ENCODE data around the gene JAML. TPM values are rescaled to one million over a fixed set of nuclear protein-coding genes. Genes with fewer than 3 reads are reported as not detected.

JAML gene
- total and polyA plus RNA-seq, 9 of the 15 experiments (the other 6 are each of a cell fraction or from before 2014, with no cell fraction given): 0.05 to 0.32 (median 0.22) TPM; not detected in 4

GRCh38 chr11:118240999-118241763, 16.4 kb upstream of the JAML start (continued):
- TF ChIP-seq HINFP (tag; conservative IDR thresholded peaks at IDR 0.05; ENCODE audit: low read depth) (no peak), ATF1 (CRISPR knock-in tag; IDR thresholded peaks at IDR 0.05) (no peak), ATF1 (tag; IDR thresholded peaks at IDR 0.05) (peak; percentile 54), EGR1 (conservative IDR thresholded peaks at IDR 0.05) (peak; percentile 83), MTA3 (IDR thresholded peaks at IDR 0.05; ENCODE audit: borderline replicate concordance) (peak; percentile 66; the same call in 1 of the 2 replicates), GABPB2 (CRISPR knock-in tag; conservative IDR thresholded peaks at IDR 0.05) (no peak), BCLAF1 (IDR thresholded peaks at IDR 0.05; ENCODE audit: borderline replicate concordance in 1 of 2, control insufficient read depth in 1 of 2, low read depth in 2 of 2, low read length in 1 of 2) (no peak), HMGXB4 (CRISPR knock-in tag; IDR thresholded peaks at IDR 0.05) (no peak), ZBTB1 (CRISPR knock-in tag; IDR thresholded peaks at IDR 0.05; ENCODE audit: borderline replicate concordance, low read depth) (no peak), ZNF282 (CRISPR knock-in tag; IDR thresholded peaks at IDR 0.05) (no peak), ZNF124 (CRISPR knock-in tag; IDR thresholded peaks at IDR 0.05) (no peak), HNRNPUL1 (IDR thresholded peaks at IDR 0.05; ENCODE audit: low read length) (no peak), ZNF121 (CRISPR knock-in tag; conservative IDR thresholded peaks at IDR 0.05) (no peak), FOXJ2 (tag; IDR thresholded peaks at IDR 0.05) (peak; percentile 62; the same call in 1 of the 2 replicates), PHF21A (IDR thresholded peaks at IDR 0.05; ENCODE audit: borderline replicate concordance, low read depth) (no peak), CHD1 (IDR thresholded peaks at IDR 0.05; ENCODE audit: low read length) (no peak), CREB3L1 (IDR thresholded peaks at IDR 0.05; ENCODE audit: borderline replicate concordance, low read depth) (no peak), ZNF184 (CRISPR knock-in tag; IDR thresholded peaks at IDR 0.05) (no peak), RAD21 (CRISPR knock-in tag; conservative IDR thresholded peaks at IDR 0.05 in 1 of 2, IDR thresholded peaks at IDR 0.05 in 1 of 2) (no peak), ZNF644 (tag; IDR thresholded peaks at IDR 0.05; ENCODE audit: low read depth) (no peak; the same call in 1 of the 2 replicates)
